CD4-positive, alpha-beta T cell (primary cell): ENCODE data around the gene KRTAP4-2. TPM values are rescaled to one million over a fixed set of nuclear protein-coding genes. Genes with fewer than 3 reads are reported as not detected.
"Not testable (repeated sequence)": the region's sequence is repeated elsewhere in the genome, so short reads cannot be mapped to it uniquely, and the experiment has no call there.

Experiments
- ATAC-seq: fragments of 200-7000 bp; cut with Tn5 transposase; one replicate; pipeline ENCODE4 v1.10.0; 2022; ENCODE audit warnings: mild to moderate bottlenecking; ENCODE audit not compliant: poor library complexity
- CTCF ChIA-PET: fragments of 350-600 bp; sonication (Branson Sonifier 250); formaldehyde crosslinking; loops from one replicate; lab custom pipeline; 2021; ENCODE audit warnings: antibody characterized with exemption, inconsistent platforms; lab: Charles Lee
- POLR2A ChIA-PET: fragments of 350-600 bp; sonication (Branson Sonifier 250); formaldehyde crosslinking; loops from one replicate; lab custom pipeline; 2021; ENCODE audit warnings: antibody characterized with exemption, inconsistent platforms; lab: Charles Lee
- DNase-seq, 14 experiments: peaks; one replicate each; pipeline ENCODE4 v3.0.0-alpha.2; 2013 to 2020; ENCODE audit warnings: mixed read lengths in 2 of 14
- H3K27ac ChIP-seq, 2 donors: one replicate each; pipeline versions ENCODE4 v1.5.1 to v1.7.0; 2013; ENCODE audit warnings: low read length in 2 of 2, low read depth in 1 of 2, mild to moderate bottlenecking in 1 of 2
- H3K27me3 ChIP-seq, 2 experiments: 1 replicate in 1 of 2; 2 replicates in 1 of 2; pipeline versions ENCODE4 v1.6.1 to v1.7.0; 2013; ENCODE audit warnings: low read length in 2 of 2, control low read depth in 1 of 2, mild to moderate bottlenecking in 1 of 2, moderate library complexity in 1 of 2; ENCODE audit not compliant: insufficient read depth in 2 of 2, control insufficient read depth in 1 of 2
- H3K36me3 ChIP-seq: one replicate; pipeline ENCODE4 v1.6.1; 2013; ENCODE audit warnings: low read length, control low read depth; ENCODE audit not compliant: insufficient read depth
- H3K4me1 ChIP-seq: one replicate; pipeline ENCODE4 v1.6.1; 2013; ENCODE audit warnings: low read length, control low read depth; ENCODE audit not compliant: insufficient read depth
- H3K4me3 ChIP-seq: one replicate; pipeline ENCODE4 v1.5.1; 2013; ENCODE audit warnings: mild to moderate bottlenecking, low read length, moderate library complexity
- H3K9me3 ChIP-seq, 2 experiments: 1 replicate in 1 of 2; 2 replicates in 1 of 2; pipeline versions ENCODE4 v1.6.1 to v1.7.0; 2013; ENCODE audit warnings: low read length in 2 of 2, mild to moderate bottlenecking in 2 of 2, control low read depth in 1 of 2, moderate library complexity in 1 of 2; ENCODE audit not compliant: control insufficient read depth in 1 of 2, insufficient read depth in 1 of 2
- H3K27ac Mint-ChIP-seq: one replicate; pipeline ENCODE4 v1.8.0; 2020; ENCODE audit warnings: mixed read lengths
- H3K27me3 Mint-ChIP-seq: one replicate; pipeline ENCODE4 v1.8.0; 2021; ENCODE audit warnings: mixed read lengths
- H3K36me3 Mint-ChIP-seq: one replicate; pipeline ENCODE4 v1.8.0; 2021; ENCODE audit warnings: low read depth, mixed read lengths
- H3K4me1 Mint-ChIP-seq: one replicate; pipeline ENCODE4 v1.8.0; 2021; ENCODE audit warnings: low read depth, mixed read lengths
- H3K4me3 Mint-ChIP-seq: one replicate; pipeline ENCODE4 v1.8.0; 2020; ENCODE audit warnings: mild to moderate bottlenecking, mixed read lengths
- H3K9me3 Mint-ChIP-seq: one replicate; pipeline ENCODE4 v1.8.0; 2020; ENCODE audit warnings: mixed read lengths
- intact Hi-C, 2 experiments: fragments of 100-400 bp; cut with DNase I in 1 of 2; cut with micrococcal nuclease in 1 of 2; formaldehyde crosslinking; loops; one replicate each; pipeline versions ENCODE4 v1.15.1 to v1.9.0; 2023 to 2025; cut with DNase I, micrococcal nuclease
- polyA plus RNA-seq, 2 donors: library from polyadenylated mRNA; unstranded; fragments of 120-200 nt; gene quantifications; one replicate each; pipeline ENCODE4 v1.2.1, GENCODE V29; 2013
- total RNA-seq, 174 experiments: library from RNA in 2 of 174; stranded (reverse) in 2 of 174; gene quantifications; one replicate each; pipeline ENCODE4 v1.2.3 and lab custom pipeline; 2021 to 2026
- TF ChIP-seq, protein P1 (sequence below): fragments of 200-600 bp; IDR thresholded peaks from one replicate; pipeline ENCODE4 v1.8.0; 2022; ENCODE audit warnings: antibody characterized with exemption, mild to moderate bottlenecking

KRTAP4-2 gene
- not detected for total RNA-seq
- polyA plus RNA-seq (2013, experiment 1 of 2): not detected
- not detected for polyA plus RNA-seq (2013, experiment 2 of 2)
- 0 to 0.07 (median 0) reads per million in 172 experiments for total RNA-seq (lab: John Stamatoyannopoulos, UW)

DNA sequence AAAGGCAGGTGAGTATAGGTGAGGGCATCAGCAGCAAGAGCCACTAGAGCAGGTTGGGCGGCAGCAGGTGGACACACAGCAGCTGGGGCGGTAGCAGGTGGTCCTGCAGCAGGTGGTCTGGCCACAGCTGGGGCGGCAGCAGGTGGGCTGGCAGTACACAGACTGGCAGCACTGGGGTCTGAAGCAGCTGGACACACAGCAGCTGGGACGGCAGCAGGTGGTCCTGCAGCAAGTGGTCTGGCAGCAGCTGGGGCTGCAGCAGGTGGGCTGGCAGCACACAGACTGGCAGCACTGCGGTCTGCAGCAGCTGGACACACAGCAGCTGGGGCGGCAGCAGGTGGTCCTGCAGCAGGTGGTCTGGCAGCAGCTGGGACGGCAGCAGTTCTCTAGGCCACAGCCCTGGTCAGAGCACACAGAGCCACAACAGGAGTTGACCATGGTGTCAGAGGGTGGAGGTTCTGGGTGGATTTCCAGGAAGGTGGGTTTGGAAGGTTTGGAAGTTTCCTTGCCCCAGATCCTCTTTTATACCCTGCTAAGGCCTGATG lies at the start of gene KRTAP4-2:
Gene KRTAP4-2 (minus strand): TSS at position 495 of the 545 bp plus-strand sequence. CDS start 57 bp downstream, at position 438.
- Mint-ChIP-seq H3K9me3 (no peaks in the 10 kb centered on the region), H3K4me3 (no peak within 1 kb of the TSS), H3K27ac (no peak within 1 kb of the TSS), H3K4me1 (no peaks in the 10 kb centered on the region), H3K27me3 (no peaks in the 10 kb centered on the region), H3K36me3 (no peaks in the 10 kb centered on the region)
- H3K9me3 ChIP-seq: no peaks in the 10 kb centered on the region
- TF ChIP-seq, protein P1, sequence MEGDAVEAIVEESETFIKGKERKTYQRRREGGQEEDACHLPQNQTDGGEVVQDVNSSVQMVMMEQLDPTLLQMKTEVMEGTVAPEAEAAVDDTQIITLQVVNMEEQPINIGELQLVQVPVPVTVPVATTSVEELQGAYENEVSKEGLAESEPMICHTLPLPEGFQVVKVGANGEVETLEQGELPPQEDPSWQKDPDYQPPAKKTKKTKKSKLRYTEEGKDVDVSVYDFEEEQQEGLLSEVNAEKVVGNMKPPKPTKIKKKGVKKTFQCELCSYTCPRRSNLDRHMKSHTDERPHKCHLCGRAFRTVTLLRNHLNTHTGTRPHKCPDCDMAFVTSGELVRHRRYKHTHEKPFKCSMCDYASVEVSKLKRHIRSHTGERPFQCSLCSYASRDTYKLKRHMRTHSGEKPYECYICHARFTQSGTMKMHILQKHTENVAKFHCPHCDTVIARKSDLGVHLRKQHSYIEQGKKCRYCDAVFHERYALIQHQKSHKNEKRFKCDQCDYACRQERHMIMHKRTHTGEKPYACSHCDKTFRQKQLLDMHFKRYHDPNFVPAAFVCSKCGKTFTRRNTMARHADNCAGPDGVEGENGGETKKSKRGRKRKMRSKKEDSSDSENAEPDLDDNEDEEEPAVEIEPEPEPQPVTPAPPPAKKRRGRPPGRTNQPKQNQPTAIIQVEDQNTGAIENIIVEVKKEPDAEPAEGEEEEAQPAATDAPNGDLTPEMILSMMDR: no peak
- no peak within 1 kb of the TSS for H3K4me3 ChIP-seq
- no peak within 1 kb of the TSS for H3K27ac ChIP-seq
- ChIA-PET POLR2A (no interaction called here), CTCF (no interaction called here)
- no peak for ATAC-seq
- DNase-seq: no peak
- no peaks in the 10 kb centered on the region for H3K4me1 ChIP-seq
- H3K27me3 ChIP-seq: no peaks in the 10 kb centered on the region
- intact Hi-C loops: no loop called here
- no peaks in the 10 kb centered on the region for H3K36me3 ChIP-seq

DNA sequence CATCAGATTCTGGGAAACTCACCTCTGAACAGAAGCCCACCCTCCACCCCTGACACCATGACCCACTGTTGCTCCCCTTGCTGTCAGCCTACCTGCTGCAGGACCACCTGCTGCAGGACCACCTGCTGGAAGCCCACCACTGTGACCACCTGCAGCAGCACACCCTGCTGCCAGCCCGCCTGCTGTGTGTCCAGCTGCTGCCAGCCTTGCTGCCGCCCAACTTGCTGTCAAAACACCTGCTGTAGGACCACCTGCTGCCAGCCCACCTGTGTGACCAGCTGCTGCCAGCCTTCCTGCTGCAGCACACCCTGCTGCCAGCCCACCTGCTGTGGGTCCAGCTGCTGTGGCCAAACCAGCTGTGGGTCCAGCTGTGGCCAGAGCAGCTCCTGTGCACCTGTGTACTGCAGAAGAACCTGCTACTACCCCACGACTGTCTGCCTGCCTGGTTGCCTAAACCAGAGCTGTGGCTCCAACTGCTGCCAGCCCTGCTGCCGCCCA lies 48.6 kb upstream of the KRTAP4-2 start, which contains the start of gene KRTAP9-2:
Gene KRTAP9-2 (plus strand): TSS at position 51 of the 498 bp plus-strand sequence. CDS start 7 bp downstream, at position 58.
- H3K36me3 Mint-ChIP-seq, H3K27ac Mint-ChIP-seq, H3K36me3 ChIP-seq, H3K4me1 ChIP-seq, H3K27me3 ChIP-seq, H3K4me3 Mint-ChIP-seq, ATAC-seq, POLR2A ChIA-PET, DNase-seq, H3K4me1 Mint-ChIP-seq, intact Hi-C loops, CTCF ChIA-PET, H3K9me3 Mint-ChIP-seq, H3K4me3 ChIP-seq, H3K9me3 ChIP-seq, H3K27ac ChIP-seq: not testable (repeated sequence)
- peaks cover 13% of the 10 kb centered on the region for H3K27me3 Mint-ChIP-seq

DNA sequence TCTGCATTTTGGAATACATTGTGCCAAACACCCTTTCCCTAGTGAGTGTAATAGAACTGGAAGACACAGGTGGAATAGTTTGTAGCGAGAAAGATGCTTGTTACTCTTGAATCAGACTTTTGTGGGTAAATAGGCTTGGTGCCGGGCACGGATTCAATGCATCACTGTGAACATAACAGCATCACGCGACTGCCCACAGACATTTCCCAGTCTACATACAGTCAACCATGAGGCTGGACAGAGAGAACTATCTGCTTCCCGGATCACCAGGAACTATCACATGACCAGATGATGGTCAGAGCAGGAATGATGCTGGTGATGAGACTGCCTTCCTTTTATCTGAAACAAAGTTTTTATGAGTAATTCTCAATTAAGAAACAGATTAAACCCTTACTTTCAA lies 48.0 kb upstream of the KRTAP4-2 start:
- no peak overlapping the region for H3K4me3 Mint-ChIP-seq

More for the DNA sequence above, 48.0 kb upstream of the KRTAP4-2 start:
- no peaks in the 10 kb centered on the region for H3K9me3 ChIP-seq
- intact Hi-C loops: no loop called here
- ChIA-PET POLR2A (no interaction called here), CTCF (no interaction called here)
- Mint-ChIP-seq H3K4me1 (no peaks in the 10 kb centered on the region), H3K36me3 (no peaks in the 10 kb centered on the region), H3K9me3 (no peaks in the 10 kb centered on the region), H3K27me3 (peaks cover 13% of the 10 kb centered on the region), H3K27ac (no peak overlapping the region)
- H3K27ac ChIP-seq: no peak overlapping the region
- DNase-seq (no peak), ATAC-seq (no peak)
- H3K36me3 ChIP-seq: no peaks in the 10 kb centered on the region
- H3K4me3 ChIP-seq: no peak overlapping the region
- no peaks in the 10 kb centered on the region for H3K4me1 ChIP-seq
- TF ChIP-seq, protein P1: no peak
- H3K27me3 ChIP-seq: no peaks in the 10 kb centered on the region
